GM12874 (cell line): ENCODE data around the gene METTL1.
A peak's percentile ranks its signal among the peaks of the same experiment; 100 is the strongest.

Experiments used
- TF ChIP-seq, protein P1 (sequence below): IDR thresholded peaks from 2 replicates; pipeline ENCODE4 v1.5.1; 2011; ENCODE audit warnings: low read depth, mild to moderate bottlenecking, control low read depth, low read length, moderate library complexity; ENCODE audit not compliant: insufficient read depth

METTL1 gene

GRCh38 chr12:57731411-57732080 lies 40.4 kb downstream of the METTL1 start:
- TF ChIP-seq, protein P1, sequence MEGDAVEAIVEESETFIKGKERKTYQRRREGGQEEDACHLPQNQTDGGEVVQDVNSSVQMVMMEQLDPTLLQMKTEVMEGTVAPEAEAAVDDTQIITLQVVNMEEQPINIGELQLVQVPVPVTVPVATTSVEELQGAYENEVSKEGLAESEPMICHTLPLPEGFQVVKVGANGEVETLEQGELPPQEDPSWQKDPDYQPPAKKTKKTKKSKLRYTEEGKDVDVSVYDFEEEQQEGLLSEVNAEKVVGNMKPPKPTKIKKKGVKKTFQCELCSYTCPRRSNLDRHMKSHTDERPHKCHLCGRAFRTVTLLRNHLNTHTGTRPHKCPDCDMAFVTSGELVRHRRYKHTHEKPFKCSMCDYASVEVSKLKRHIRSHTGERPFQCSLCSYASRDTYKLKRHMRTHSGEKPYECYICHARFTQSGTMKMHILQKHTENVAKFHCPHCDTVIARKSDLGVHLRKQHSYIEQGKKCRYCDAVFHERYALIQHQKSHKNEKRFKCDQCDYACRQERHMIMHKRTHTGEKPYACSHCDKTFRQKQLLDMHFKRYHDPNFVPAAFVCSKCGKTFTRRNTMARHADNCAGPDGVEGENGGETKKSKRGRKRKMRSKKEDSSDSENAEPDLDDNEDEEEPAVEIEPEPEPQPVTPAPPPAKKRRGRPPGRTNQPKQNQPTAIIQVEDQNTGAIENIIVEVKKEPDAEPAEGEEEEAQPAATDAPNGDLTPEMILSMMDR = no peak

DNA sequence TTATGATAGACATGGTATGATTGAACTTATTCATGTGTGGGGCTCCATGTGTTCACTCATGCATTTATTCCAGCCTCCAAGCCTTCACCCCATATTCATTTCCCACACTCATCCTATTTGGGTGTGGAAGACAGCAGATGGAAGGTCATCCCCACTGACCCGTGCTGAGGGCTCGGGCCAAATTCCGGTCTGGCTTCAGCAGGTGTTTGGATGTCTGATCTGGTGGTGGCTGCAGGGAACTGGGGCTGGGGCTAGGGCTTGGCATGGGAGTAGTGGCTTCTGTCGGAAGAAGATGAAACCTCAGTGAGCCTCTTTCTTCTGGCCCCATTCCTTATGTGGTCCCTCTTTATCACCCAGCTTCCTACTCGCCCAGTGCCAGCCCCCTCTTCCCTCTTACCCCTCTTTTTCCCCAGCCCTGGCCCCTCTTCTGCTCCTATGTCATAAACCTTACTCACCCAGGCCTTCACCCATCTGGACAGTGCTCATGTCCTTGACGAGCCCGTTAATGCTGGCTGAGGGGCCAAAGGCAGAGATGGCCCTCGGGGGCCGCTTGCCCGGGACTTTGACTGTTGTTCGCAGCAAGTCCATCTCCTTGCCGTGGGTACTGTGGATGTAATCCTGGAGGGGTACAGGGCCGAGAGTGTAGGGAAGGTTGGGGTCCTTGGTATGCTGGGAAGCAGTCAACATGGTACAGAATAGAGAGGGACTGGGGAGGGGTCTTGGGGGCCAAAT lies 41.4 kb downstream of the METTL1 start:
- TF ChIP-seq, protein P1 = no peak

DNA sequence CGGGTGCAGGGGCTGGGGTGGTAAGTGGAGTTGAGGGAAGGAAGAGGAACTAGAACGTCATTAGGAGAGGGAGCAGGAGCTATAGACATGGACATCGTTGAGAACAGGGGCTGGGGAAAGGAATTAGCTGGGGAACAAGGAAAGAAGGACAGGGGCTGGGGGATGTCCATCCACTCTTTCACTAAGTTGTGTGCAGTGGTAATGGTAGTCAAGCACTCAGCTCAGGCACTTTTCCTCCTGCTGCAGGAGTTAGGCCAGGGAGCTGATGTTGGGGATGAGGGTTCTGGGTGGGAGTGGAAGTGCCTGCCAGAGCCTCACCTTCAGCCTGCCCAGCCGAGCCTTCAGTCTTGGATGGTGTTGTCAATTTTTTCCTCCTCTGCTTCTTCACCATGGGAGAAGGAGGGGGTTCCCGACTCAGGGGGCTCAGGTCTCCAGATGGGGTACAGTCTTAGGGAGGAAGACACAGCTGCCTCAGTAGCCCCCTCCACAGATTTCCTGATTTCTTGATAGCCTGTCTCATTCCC lies 42.5 kb downstream of the METTL1 start:
- TF ChIP-seq, protein P1 = no peak

- TF ChIP-seq, protein P1 = no peak
Measured at GRCh38 chr12:57727758-57728395, 44.0 kb downstream of the METTL1 start.

DNA sequence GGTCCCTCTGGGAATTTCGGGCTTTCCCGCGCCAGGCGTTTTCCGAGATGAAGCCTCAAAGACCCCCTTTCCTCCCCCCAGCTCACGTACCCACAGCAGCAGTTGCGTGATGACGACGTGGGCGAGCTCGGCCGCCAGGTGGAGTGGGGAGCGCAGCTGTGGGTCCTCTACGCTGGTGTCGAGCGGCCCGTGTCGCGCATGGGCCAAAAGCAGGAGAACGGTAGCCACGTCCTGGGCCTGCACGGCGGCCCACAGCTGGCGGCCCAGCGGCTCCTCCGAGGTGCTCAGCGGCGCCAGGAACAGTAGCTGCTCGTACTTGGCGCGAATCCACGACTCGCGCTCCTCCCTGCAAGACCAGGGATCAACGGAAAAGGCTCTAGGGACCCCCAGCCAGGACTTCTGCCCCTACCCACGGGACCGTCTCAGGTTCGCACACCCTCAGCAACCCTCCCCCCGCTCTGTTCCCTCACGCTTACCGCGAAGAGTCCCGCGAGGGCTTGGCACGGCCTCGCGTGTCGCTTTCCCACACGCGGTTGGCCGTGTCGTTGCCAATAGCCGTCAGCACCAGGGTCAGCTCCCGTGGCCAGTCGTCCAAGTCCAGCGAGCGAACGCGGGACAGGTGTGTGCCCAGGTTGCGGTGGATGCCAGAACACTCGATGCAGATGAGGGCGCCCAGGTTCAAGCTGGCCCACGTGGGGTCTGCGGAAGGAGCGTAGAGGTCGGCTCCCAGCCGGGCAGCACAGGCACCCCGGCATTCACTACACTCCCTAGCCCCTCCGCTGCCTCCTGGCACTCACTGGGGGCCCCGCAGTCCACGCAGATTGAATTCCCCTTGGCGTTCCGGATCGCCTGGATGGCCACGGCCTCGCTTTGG lies 44.8 kb downstream of the METTL1 start:
- TF ChIP-seq, protein P1 = no peak

DNA sequence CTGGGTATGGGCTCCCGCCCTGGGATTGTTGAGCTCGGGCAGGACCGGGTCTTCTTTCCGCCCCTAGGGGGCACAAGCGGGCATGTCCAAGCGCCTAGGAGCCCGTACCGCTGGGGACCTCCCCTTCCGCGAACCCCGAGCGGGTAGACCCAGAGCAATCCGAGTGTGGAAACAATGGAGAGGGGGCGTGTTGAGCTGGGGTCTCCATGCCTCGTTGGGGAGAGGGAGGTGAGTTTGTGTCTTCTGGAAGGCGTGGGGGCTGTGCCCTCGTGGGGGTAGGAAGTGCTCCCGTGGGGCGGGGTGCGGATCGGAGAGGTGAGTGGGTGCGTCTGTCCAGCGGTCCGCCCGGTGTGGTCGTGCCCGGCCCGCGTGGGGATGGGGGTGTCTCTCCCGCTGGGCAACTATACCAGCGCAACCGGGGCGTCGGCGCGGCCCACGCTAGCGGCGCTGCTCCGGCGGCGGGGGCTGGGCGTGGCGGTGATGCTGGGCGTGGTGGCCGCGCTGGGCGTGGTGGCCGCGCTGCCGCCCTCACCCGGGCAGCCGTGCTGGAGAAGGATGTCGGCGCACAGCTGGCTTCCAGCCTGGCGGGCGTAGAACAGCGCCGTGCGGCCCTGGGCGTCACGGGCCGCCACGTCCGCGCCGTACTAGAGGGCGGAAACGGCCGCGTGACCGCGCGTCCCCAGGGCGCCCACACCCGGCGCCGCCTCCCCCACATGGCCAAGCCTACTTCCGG lies 45.6 kb downstream of the METTL1 start:
- TF ChIP-seq, protein P1 = peak; percentile 25; the same call in 1 of the 2 replicates
